ENCODE measurements around the gene RALGPS1. TPM values are rescaled to one million over a fixed set of nuclear protein-coding genes. Genes with fewer than 3 reads are reported as not detected.

The RALGPS1 gene
- total and polyA plus RNA-seq, 2 donors (not counting 1 experiment from before 2014, with no cell fraction given) = 19.7 to 39.9 TPM

DNA sequence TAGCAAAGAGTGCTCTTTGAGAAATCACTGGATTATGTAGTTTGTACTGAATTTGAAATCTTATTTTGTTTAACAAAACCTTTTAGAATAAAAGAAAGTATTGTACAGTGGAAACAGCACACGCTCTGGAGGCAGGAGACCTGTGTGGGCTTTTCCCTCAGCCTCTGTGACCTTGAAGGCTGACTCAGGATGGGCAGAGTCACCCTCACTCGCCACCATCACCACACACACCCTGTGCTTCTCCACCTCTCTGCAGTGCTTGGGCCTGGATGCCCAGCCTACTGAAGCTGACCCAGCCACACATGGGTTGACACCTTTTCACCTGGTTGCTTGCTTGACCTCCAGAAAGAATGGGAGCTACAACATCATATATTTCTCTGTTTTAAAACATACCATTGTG, 188.2 kb downstream of the RALGPS1 start:
- no peaks in the 10 kb centered on the region for H3K9me3 Mint-ChIP-seq (ENCODE audit: insufficient read depth)
- H3K79me2 ChIP-seq (ENCODE audit: control insufficient read depth, insufficient read depth, low read length) = no peaks in the 10 kb centered on the region
- H3K9ac ChIP-seq (ENCODE audit: low read length) = no peak overlapping the region
- H3K9me3 ChIP-seq (ENCODE audit: control extremely low read depth in 1 of 3, control insufficient read depth in 2 of 3, insufficient read depth in 1 of 3, low read length in 2 of 3) = no peaks in the 10 kb centered on the region
- ChIA-PET CTCF (interaction anchor here (1.4 kb wide), 1 partner anchor 15 kb away, joined by 4 read pairs; no protein-coding TSS in a partner anchor), POLR2A (no interaction called here)
- H2AFZ ChIP-seq (ENCODE audit: insufficient read depth, low read depth, low read length, poor library complexity, severe bottlenecking) = no peak overlapping the region
- intact Hi-C loops (cut with micrococcal nuclease) = no loop called here
- no peak overlapping the region for H3K4me3 ChIP-seq (ENCODE audit: control extremely low read depth in 1 of 5, extremely low read depth in 1 of 5, insufficient read depth in 1 of 5, low read depth in 2 of 5, low read length in 4 of 5)
- no peaks in the 10 kb centered on the region for H3K27me3 ChIP-seq (replicated peaks in 1 of 4; ENCODE audit: control extremely low read depth in 1 of 4, control insufficient read depth in 3 of 4, insufficient read depth in 4 of 4, low read length in 3 of 4)
- H4K20me1 ChIP-seq (ENCODE audit: control insufficient read depth, insufficient read depth, low read length, poor library complexity, severe bottlenecking) = no peaks in the 10 kb centered on the region
- TF ChIP-seq, protein P1, sequence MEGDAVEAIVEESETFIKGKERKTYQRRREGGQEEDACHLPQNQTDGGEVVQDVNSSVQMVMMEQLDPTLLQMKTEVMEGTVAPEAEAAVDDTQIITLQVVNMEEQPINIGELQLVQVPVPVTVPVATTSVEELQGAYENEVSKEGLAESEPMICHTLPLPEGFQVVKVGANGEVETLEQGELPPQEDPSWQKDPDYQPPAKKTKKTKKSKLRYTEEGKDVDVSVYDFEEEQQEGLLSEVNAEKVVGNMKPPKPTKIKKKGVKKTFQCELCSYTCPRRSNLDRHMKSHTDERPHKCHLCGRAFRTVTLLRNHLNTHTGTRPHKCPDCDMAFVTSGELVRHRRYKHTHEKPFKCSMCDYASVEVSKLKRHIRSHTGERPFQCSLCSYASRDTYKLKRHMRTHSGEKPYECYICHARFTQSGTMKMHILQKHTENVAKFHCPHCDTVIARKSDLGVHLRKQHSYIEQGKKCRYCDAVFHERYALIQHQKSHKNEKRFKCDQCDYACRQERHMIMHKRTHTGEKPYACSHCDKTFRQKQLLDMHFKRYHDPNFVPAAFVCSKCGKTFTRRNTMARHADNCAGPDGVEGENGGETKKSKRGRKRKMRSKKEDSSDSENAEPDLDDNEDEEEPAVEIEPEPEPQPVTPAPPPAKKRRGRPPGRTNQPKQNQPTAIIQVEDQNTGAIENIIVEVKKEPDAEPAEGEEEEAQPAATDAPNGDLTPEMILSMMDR (IDR thresholded peaks at IDR 0.05) = no peak
- no peak for TF ChIP-seq EZH2 (IDR thresholded peaks at IDR 0.05; ENCODE audit: borderline replicate concordance, insufficient read depth, low read depth, low read length, poor library complexity, severe bottlenecking)
- H3K4me3 Mint-ChIP-seq = no peak overlapping the region
- H3K4me2 ChIP-seq (replicated peaks; ENCODE audit: low read depth, low read length, poor library complexity, severe bottlenecking) = no peak overlapping the region
- H3K27me3 Mint-ChIP-seq = no peaks in the 10 kb centered on the region
- no peaks in the 10 kb centered on the region for H3K36me3 ChIP-seq (replicated peaks in 1 of 2; ENCODE audit: control extremely low read depth in 1 of 2, control insufficient read depth in 1 of 2, extremely low read depth in 1 of 2, insufficient read depth in 2 of 2, low read length in 1 of 2)
- 95% methylated on average over 2 of the region's 2 CpGs for WGBS (ENCODE audit: insufficient coverage)
- no peaks in the 10 kb centered on the region for H3K4me1 Mint-ChIP-seq
- H3K4me1 ChIP-seq (ENCODE audit: control insufficient read depth in 2 of 2, insufficient read depth in 2 of 2, low read length in 2 of 2) = no peaks in the 10 kb centered on the region
- no peak overlapping the region for H3K27ac ChIP-seq (ENCODE audit: low read length in 2 of 2)
- DNase-seq = no peak
- no peak overlapping the region for H3K27ac Mint-ChIP-seq
- ATAC-seq (ENCODE audit: low read depth) = no peak

GRCh38 chr9:127104581-127105311, 190.2 kb downstream of the RALGPS1 start:
- H3K27ac ChIP-seq (ENCODE audit: low read length in 2 of 2) = no peak overlapping the region
- H3K27me3 Mint-ChIP-seq = no peaks in the 10 kb centered on the region

More at GRCh38 chr9:127104581-127105311, 190.2 kb downstream of the RALGPS1 start:
- H3K27ac Mint-ChIP-seq = no peak overlapping the region
- H3K4me1 Mint-ChIP-seq = no peaks in the 10 kb centered on the region
- Histone ChIP-seq H3K9ac (ENCODE audit: low read length) (no peak overlapping the region), H3K4me2 (replicated peaks; ENCODE audit: low read depth, low read length, poor library complexity, severe bottlenecking) (no peak overlapping the region), H3K9me3 (ENCODE audit: control extremely low read depth in 1 of 3, control insufficient read depth in 2 of 3, insufficient read depth in 1 of 3, low read length in 2 of 3) (no peaks in the 10 kb centered on the region), H3K36me3 (replicated peaks in 1 of 2; ENCODE audit: control extremely low read depth in 1 of 2, control insufficient read depth in 1 of 2, extremely low read depth in 1 of 2, insufficient read depth in 2 of 2, low read length in 1 of 2) (no peaks in the 10 kb centered on the region), H2AFZ (ENCODE audit: insufficient read depth, low read depth, low read length, poor library complexity, severe bottlenecking) (no peak overlapping the region), H3K79me2 (ENCODE audit: control insufficient read depth, insufficient read depth, low read length) (no peaks in the 10 kb centered on the region), H3K27me3 (replicated peaks in 1 of 4; ENCODE audit: control extremely low read depth in 1 of 4, control insufficient read depth in 3 of 4, insufficient read depth in 4 of 4, low read length in 3 of 4) (no peaks in the 10 kb centered on the region), H4K20me1 (ENCODE audit: control insufficient read depth, insufficient read depth, low read length, poor library complexity, severe bottlenecking) (no peaks in the 10 kb centered on the region), H3K4me1 (ENCODE audit: control insufficient read depth in 2 of 2, insufficient read depth in 2 of 2, low read length in 2 of 2) (no peaks in the 10 kb centered on the region), H3K4me3 (ENCODE audit: control extremely low read depth in 1 of 5, extremely low read depth in 1 of 5, insufficient read depth in 1 of 5, low read depth in 2 of 5, low read length in 4 of 5) (no peak overlapping the region)
- ATAC-seq (ENCODE audit: low read depth) (no peak), DNase-seq (no peak)
- POLR2A ChIA-PET = no interaction called here
- CTCF ChIA-PET = no interaction called here
- H3K4me3 Mint-ChIP-seq = no peak overlapping the region
- no peak for TF ChIP-seq EZH2 (IDR thresholded peaks at IDR 0.05; ENCODE audit: borderline replicate concordance, insufficient read depth, low read depth, low read length, poor library complexity, severe bottlenecking)
- TF ChIP-seq, protein P1 (IDR thresholded peaks at IDR 0.05) = no peak
- intact Hi-C loops (cut with micrococcal nuclease) = no loop called here
- WGBS (ENCODE audit: insufficient coverage) = 98% methylated on average over 5 of the region's 7 CpGs
- H3K9me3 Mint-ChIP-seq (ENCODE audit: insufficient read depth) = no peaks in the 10 kb centered on the region

Data from B cell (primary cell).